HepG2 (cell line): Measurements from ENCODE around the gene ADM5. TPM values are rescaled to one million over a fixed set of nuclear protein-coding genes. Genes with fewer than 3 reads are reported as not detected.
A peak's percentile ranks its signal among the peaks of the same experiment; 100 is the strongest.

Experiments
- CCDC6 ChIP-seq: sonication (generic); formaldehyde crosslinking; IDR thresholded peaks from 2 replicates; pipeline ENCODE4 v1.8.1; 2022; ENCODE audit warnings: mild to moderate bottlenecking, missing genetic modification reagents, moderate library complexity
- GABPB1 ChIP-seq: IDR thresholded peaks from 2 replicates; pipeline ENCODE4 v1.6.1; 2016; ENCODE audit warnings: mild to moderate bottlenecking, missing genetic modification reagents, moderate library complexity, missing compliant biosample characterization
- HIC2 ChIP-seq: sonication (generic); formaldehyde crosslinking; IDR thresholded peaks from 2 replicates; pipeline ENCODE4 v1.9.0; 2022; ENCODE audit warnings: low read depth, missing genetic modification reagents
- HMGA1 ChIP-seq: sonication (generic); formaldehyde crosslinking; conservative IDR thresholded peaks from 2 replicates; pipeline ENCODE4 v1.4.0; 2020; ENCODE audit warnings: missing genetic modification reagents
- NR2F2 ChIP-seq: IDR thresholded peaks from 2 replicates; pipeline ENCODE4 v1.6.1; 2012; ENCODE audit warnings: low read depth, inconsistent platforms, borderline replicate concordance
- SCMH1 ChIP-seq: sonication (generic); formaldehyde crosslinking; IDR thresholded peaks from 2 replicates; pipeline ENCODE4 v1.9.0; 2021; ENCODE audit warnings: missing genetic modification reagents, mild to moderate bottlenecking, borderline replicate concordance
- STAT6 ChIP-seq: sonication (generic); formaldehyde crosslinking; IDR thresholded peaks from 2 replicates; pipeline ENCODE4 v1.4.0; 2020; ENCODE audit warnings: missing genetic modification reagents, mild to moderate bottlenecking, borderline replicate concordance
- TOE1 ChIP-seq: sonication (generic); formaldehyde crosslinking; IDR thresholded peaks from 2 replicates; pipeline ENCODE4 v1.4.0; 2020; ENCODE audit warnings: mild to moderate bottlenecking, missing genetic modification reagents
- ZBTB7B ChIP-seq: sonication (generic); formaldehyde crosslinking; IDR thresholded peaks from 2 replicates; pipeline ENCODE4 v1.4.0; 2020; ENCODE audit warnings: missing genetic modification reagents
- ZMYM2 ChIP-seq: sonication (generic); formaldehyde crosslinking; IDR thresholded peaks from 2 replicates; pipeline ENCODE4 v1.8.0; 2022; ENCODE audit warnings: mild to moderate bottlenecking, missing genetic modification reagents
- ZNF136 ChIP-seq: sonication (generic); formaldehyde crosslinking; IDR thresholded peaks from 2 replicates; pipeline ENCODE4 v1.8.1; 2022; ENCODE audit warnings: low read depth, mild to moderate bottlenecking, moderate library complexity, missing genetic modification reagents
- ZNF143 ChIP-seq: sonication (generic); formaldehyde crosslinking; IDR thresholded peaks from 2 replicates; pipeline ENCODE4 v1.4.0; 2020; ENCODE audit warnings: missing genetic modification reagents
- ZNF326 ChIP-seq: sonication (generic); formaldehyde crosslinking; IDR thresholded peaks from 2 replicates; pipeline ENCODE4 v1.4.0; 2020; ENCODE audit warnings: missing genetic modification reagents, borderline replicate concordance
- ZNF343 ChIP-seq: sonication (generic); formaldehyde crosslinking; IDR thresholded peaks from 2 replicates; pipeline ENCODE4 v1.4.0; 2020; ENCODE audit warnings: mild to moderate bottlenecking, missing genetic modification reagents
- ZNF660 ChIP-seq: sonication (generic); formaldehyde crosslinking; IDR thresholded peaks from 2 replicates; pipeline ENCODE4 v1.5.1; 2020; ENCODE audit warnings: mild to moderate bottlenecking, low read depth, missing genetic modification reagents, borderline replicate concordance
- ZNF724P ChIP-seq: sonication (generic); formaldehyde crosslinking; IDR thresholded peaks from 2 replicates; pipeline ENCODE4 v1.8.0; 2022; ENCODE audit warnings: missing genetic modification reagents, borderline replicate concordance
- ZNF766 ChIP-seq: sonication (generic); formaldehyde crosslinking; IDR thresholded peaks from 2 replicates; pipeline ENCODE4 v1.5.0; 2020; ENCODE audit warnings: missing genetic modification reagents, borderline replicate concordance
- ZNF788 ChIP-seq: sonication (generic); formaldehyde crosslinking; IDR thresholded peaks from 2 replicates; pipeline ENCODE4 v1.5.0; 2020; ENCODE audit warnings: mild to moderate bottlenecking, missing genetic modification reagents, borderline replicate concordance
- polyA plus RNA-seq, 8 experiments: library from polyadenylated mRNA; depleted of rRNA in 3 of 8; stranded (reverse) in 7 of 8; unstranded in 1 of 8; fragments of >200 nt; fragmentation: Illumina TruSeq in 4 of 8; extraction: Trizol in 4 of 8; gene quantifications; 2 replicates each; pipeline versions ENCODE4 v1.2.1 to v1.2.3, GENCODE V29; 2011 to 2016; ENCODE audit warnings: low read depth in 4 of 8, missing spikeins in 1 of 8, mixed read lengths in 1 of 8; ENCODE audit not compliant: insufficient read depth in 1 of 8
- total RNA-seq, 5 experiments: library from RNA; depleted of rRNA; stranded (reverse); fragments of >200 nt; fragmentation: Illumina TruSeq; extraction: Trizol; gene quantifications; 2 replicates each; pipeline ENCODE4 v1.2.3, GENCODE V29; 2016; ENCODE audit warnings: low read depth in 1 of 5
- TF ChIP-seq, protein P1 (sequence below): sonication (generic); formaldehyde crosslinking; IDR thresholded peaks from 2 replicates; pipeline ENCODE4 v1.4.0; 2020; ENCODE audit warnings: mild to moderate bottlenecking, missing genetic modification reagents
- TF ChIP-seq, protein P2 (sequence below): sonication (generic); formaldehyde crosslinking; IDR thresholded peaks from 2 replicates; pipeline ENCODE4 v1.4.0; 2020; ENCODE audit warnings: mild to moderate bottlenecking, missing genetic modification reagents

The ADM5 gene
- total and polyA plus RNA-seq, 2 of the 13 experiments (the other 11 are each of a cell fraction or from before 2014, with no cell fraction given), result 2.7 to 4.1 TPM

DNA sequence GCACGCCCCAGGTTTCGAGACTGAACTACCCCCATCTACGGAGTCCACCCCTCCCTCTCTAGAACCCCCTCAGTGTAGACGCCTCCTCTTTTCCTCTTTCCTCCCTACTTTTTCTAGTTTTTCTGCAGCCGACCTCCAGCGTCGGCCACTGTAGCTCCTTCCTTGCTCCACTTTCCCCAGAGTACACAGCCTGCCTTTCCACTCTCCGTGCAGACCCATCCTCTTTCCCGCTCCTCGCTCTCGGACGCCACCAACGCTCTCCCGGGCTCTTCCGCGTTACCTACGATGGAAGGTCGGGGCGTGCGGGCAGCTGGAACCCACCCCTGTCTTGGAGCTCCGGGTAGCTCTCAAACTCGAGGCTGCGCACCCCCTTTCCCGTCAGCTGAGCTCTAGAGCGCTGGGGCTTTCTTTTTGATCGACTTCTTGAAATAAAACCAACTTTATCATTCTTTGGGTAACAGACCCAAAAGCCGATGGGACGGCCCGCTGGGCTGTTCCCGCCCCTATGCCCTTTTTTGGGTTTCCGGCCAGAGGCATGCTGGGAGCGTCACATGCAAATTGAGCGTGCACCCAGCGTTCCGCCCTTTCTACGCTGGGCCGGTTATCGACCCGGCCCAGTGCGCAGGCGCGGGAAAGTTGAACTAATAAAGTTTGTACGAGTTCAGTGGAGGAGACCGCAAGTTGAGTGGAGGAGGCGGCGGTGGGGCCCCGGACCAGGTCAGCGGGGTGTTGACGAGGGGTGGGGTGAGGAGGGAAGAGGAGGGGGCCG, 23.9 kb upstream of the ADM5 start, which contains the start of the genes BCL2L12 and IRF3 (continued):
- TF ChIP-seq TOE1 (CRISPR knock-in tag), result no peak
- TF ChIP-seq ZNF143 (CRISPR knock-in tag), result peak; percentile 90
- TF ChIP-seq ZNF788 (CRISPR knock-in tag), result no peak; the same call in 1 of the 2 replicates
- no peak for TF ChIP-seq SCMH1
- no peak for TF ChIP-seq HMGA1
- TF ChIP-seq HIC2 (CRISPR knock-in tag), result no peak
- TF ChIP-seq, protein P1, sequence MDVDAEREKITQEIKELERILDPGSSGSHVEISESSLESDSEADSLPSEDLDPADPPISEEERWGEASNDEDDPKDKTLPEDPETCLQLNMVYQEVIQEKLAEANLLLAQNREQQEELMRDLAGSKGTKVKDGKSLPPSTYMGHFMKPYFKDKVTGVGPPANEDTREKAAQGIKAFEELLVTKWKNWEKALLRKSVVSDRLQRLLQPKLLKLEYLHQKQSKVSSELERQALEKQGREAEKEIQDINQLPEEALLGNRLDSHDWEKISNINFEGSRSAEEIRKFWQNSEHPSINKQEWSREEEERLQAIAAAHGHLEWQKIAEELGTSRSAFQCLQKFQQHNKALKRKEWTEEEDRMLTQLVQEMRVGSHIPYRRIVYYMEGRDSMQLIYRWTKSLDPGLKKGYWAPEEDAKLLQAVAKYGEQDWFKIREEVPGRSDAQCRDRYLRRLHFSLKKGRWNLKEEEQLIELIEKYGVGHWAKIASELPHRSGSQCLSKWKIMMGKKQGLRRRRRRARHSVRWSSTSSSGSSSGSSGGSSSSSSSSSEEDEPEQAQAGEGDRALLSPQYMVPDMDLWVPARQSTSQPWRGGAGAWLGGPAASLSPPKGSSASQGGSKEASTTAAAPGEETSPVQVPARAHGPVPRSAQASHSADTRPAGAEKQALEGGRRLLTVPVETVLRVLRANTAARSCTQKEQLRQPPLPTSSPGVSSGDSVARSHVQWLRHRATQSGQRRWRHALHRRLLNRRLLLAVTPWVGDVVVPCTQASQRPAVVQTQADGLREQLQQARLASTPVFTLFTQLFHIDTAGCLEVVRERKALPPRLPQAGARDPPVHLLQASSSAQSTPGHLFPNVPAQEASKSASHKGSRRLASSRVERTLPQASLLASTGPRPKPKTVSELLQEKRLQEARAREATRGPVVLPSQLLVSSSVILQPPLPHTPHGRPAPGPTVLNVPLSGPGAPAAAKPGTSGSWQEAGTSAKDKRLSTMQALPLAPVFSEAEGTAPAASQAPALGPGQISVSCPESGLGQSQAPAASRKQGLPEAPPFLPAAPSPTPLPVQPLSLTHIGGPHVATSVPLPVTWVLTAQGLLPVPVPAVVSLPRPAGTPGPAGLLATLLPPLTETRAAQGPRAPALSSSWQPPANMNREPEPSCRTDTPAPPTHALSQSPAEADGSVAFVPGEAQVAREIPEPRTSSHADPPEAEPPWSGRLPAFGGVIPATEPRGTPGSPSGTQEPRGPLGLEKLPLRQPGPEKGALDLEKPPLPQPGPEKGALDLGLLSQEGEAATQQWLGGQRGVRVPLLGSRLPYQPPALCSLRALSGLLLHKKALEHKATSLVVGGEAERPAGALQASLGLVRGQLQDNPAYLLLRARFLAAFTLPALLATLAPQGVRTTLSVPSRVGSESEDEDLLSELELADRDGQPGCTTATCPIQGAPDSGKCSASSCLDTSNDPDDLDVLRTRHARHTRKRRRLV (CRISPR knock-in tag), result peak; percentile 99
- TF ChIP-seq ZNF136 (CRISPR knock-in tag), result no peak; the same call in 1 of the 2 replicates
- peak; percentile 65 for TF ChIP-seq GABPB1 (CRISPR knock-in tag)
- no peak for TF ChIP-seq ZMYM2 (CRISPR knock-in tag)
- TF ChIP-seq, protein P2, sequence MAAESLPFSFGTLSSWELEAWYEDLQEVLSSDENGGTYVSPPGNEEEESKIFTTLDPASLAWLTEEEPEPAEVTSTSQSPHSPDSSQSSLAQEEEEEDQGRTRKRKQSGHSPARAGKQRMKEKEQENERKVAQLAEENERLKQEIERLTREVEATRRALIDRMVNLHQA (CRISPR knock-in tag), result no peak
- TF ChIP-seq NR2F2, result no peak
- no peak for TF ChIP-seq ZBTB7B (CRISPR knock-in tag)
- TF ChIP-seq ZNF766 (CRISPR knock-in tag), result 0 out of 2 replicates have a peak, but pooled peaks have one; percentile 27
- no peak for TF ChIP-seq CCDC6 (CRISPR knock-in tag)
- TF ChIP-seq ZNF660, result no peak
- TF ChIP-seq ZNF326 (CRISPR knock-in tag), result no peak
- 0 out of 2 replicates have a peak, but pooled peaks have one; percentile 42 for TF ChIP-seq ZNF343 (CRISPR knock-in tag)
- TF ChIP-seq STAT6 (CRISPR knock-in tag), result 0 out of 2 replicates have a peak, but pooled peaks have one; percentile 23
- TF ChIP-seq ZNF724P (CRISPR knock-in tag), result no peak
